ENCODE measurements around the gene TBL1X.

GRCh38 chrX:9495496-9495895, 30.6 kb downstream of the TBL1X start:
- TF ChIP-seq, protein P1, sequence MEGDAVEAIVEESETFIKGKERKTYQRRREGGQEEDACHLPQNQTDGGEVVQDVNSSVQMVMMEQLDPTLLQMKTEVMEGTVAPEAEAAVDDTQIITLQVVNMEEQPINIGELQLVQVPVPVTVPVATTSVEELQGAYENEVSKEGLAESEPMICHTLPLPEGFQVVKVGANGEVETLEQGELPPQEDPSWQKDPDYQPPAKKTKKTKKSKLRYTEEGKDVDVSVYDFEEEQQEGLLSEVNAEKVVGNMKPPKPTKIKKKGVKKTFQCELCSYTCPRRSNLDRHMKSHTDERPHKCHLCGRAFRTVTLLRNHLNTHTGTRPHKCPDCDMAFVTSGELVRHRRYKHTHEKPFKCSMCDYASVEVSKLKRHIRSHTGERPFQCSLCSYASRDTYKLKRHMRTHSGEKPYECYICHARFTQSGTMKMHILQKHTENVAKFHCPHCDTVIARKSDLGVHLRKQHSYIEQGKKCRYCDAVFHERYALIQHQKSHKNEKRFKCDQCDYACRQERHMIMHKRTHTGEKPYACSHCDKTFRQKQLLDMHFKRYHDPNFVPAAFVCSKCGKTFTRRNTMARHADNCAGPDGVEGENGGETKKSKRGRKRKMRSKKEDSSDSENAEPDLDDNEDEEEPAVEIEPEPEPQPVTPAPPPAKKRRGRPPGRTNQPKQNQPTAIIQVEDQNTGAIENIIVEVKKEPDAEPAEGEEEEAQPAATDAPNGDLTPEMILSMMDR (IDR thresholded peaks at IDR 0.05) = no peak
- no peak for TF ChIP-seq POLR2A (IDR thresholded peaks at IDR 0.05)
